Dedifferentiated amniotic fluid mesenchymal stem cell (primary cell): Measurements from ENCODE around the gene PTGIS.
"Not testable (repeated sequence)": the region's sequence is repeated elsewhere in the genome, so short reads cannot be mapped to it uniquely, and the experiment has no call there.

Experiments
- DNase-seq: peaks from one replicate; pipeline ENCODE4 v3.0.0-alpha.2; 2016; ENCODE audit errors: extremely low spot score

The PTGIS gene

GRCh38 chr20:49567421-49568277 lies at the start of gene PTGIS:
PTGIS (minus strand) TSS chr20:49568137; CDS start chr20:49568116, 21 bp downstream.
- DNase-seq = no peak

GRCh38 chr20:49617394-49617793 lies 49.5 kb upstream of the PTGIS start:
- DNase-seq = not testable (repeated sequence)

- no peak for DNase-seq
Observed at GRCh38 chr20:49616154-49617007, 48.4 kb upstream of the PTGIS start.

GRCh38 chr20:49615401-49616153 lies 47.6 kb upstream of the PTGIS start:
- DNase-seq = no peak

- not testable (repeated sequence) for DNase-seq
Observed at GRCh38 chr20:49615051-49615400, 47.1 kb upstream of the PTGIS start.

- no peak for DNase-seq
Observed at GRCh38 chr20:49614338-49615050, 46.6 kb upstream of the PTGIS start.

- no peak for DNase-seq
Observed at GRCh38 chr20:49612127-49612738, 44.3 kb upstream of the PTGIS start.

GRCh38 chr20:49611539-49612126 lies 43.7 kb upstream of the PTGIS start:
- not testable (repeated sequence) for DNase-seq

- no peak for DNase-seq
Observed at GRCh38 chr20:49610691-49611538, 43.0 kb upstream of the PTGIS start.

GRCh38 chr20:49608752-49609670 lies 41.1 kb upstream of the PTGIS start:
- DNase-seq = no peak

- DNase-seq = no peak
Observed at GRCh38 chr20:49607568-49607967, 39.6 kb upstream of the PTGIS start.

- DNase-seq = peak; percentile 40
Observed at GRCh38 chr20:49603209-49603627, 35.3 kb upstream of the PTGIS start.

GRCh38 chr20:49602345-49603208 lies 34.6 kb upstream of the PTGIS start:
- DNase-seq = no peak

GRCh38 chr20:49601153-49601924 lies 33.4 kb upstream of the PTGIS start:
- DNase-seq = no peak

- no peak for DNase-seq
Observed at GRCh38 chr20:49599746-49600113, 31.8 kb upstream of the PTGIS start.

GRCh38 chr20:49597825-49598395 lies 30.0 kb upstream of the PTGIS start:
- DNase-seq = no peak
